Cardiac muscle cell (in vitro differentiated cells and primary cell): Measurements from ENCODE around the gene SLC6A1. TPM values are rescaled to one million over a fixed set of nuclear protein-coding genes. Genes with fewer than 3 reads are reported as not detected.

Source experiments
- DNase-seq, 2 donors: peaks; one replicate each; pipeline versions ENCODE4 v3.0.0 to v3.0.0-alpha.2; 2010 to 2017; ENCODE audit warnings: low read depth in 1 of 2, low spot score in 1 of 2
- H3K27ac ChIP-seq: fragments of 200-600 bp; sonication (generic); 2 replicates; pipeline ENCODE4 v1.5.1; 2016
- H3K27me3 ChIP-seq: fragments of 200-600 bp; sonication (generic); 2 replicates; pipeline ENCODE4 v1.6.0; 2016; ENCODE audit warnings: control low read depth
- H3K36me3 ChIP-seq: fragments of 200-600 bp; sonication (generic); 2 replicates; pipeline ENCODE4 v1.5.1; 2016; ENCODE audit warnings: control low read depth
- H3K4me1 ChIP-seq: fragments of 200-600 bp; sonication (generic); 2 replicates; pipeline ENCODE4 v1.8.1; 2017; ENCODE audit warnings: low read depth, mild to moderate bottlenecking, mixed run types
- H3K4me3 ChIP-seq: fragments of 200-600 bp; sonication (generic); 2 replicates; pipeline ENCODE4 v1.5.1; 2016; ENCODE audit warnings: mild to moderate bottlenecking
- H3K9me3 ChIP-seq: fragments of 200-600 bp; sonication (generic); 2 replicates; pipeline ENCODE4 v1.5.1; 2017; ENCODE audit warnings: low read depth, mild to moderate bottlenecking, control low read depth
- polyA plus RNA-seq: library from polyadenylated mRNA; unstranded; fragments of >200 nt; fragmentation: Nextera tagmentation; extraction: Ambion mirVana; gene quantifications from 2 replicates; pipeline ENCODE4 v1.2.1, GENCODE V29; 2016
- total RNA-seq: library from RNA; depleted of rRNA; stranded (reverse); fragments of >200 nt; gene quantifications from 2 replicates; pipeline ENCODE4 v1.2.3, GENCODE V29; 2016
- TF ChIP-seq, protein P1 (sequence below): IDR thresholded peaks from 2 replicates; pipeline ENCODE4 v1.5.1; 2012; ENCODE audit warnings: low read depth, mild to moderate bottlenecking, low read length

The SLC6A1 gene
- total and polyA plus RNA-seq, 2 experiments from 2014 or later = not detected

DNA sequence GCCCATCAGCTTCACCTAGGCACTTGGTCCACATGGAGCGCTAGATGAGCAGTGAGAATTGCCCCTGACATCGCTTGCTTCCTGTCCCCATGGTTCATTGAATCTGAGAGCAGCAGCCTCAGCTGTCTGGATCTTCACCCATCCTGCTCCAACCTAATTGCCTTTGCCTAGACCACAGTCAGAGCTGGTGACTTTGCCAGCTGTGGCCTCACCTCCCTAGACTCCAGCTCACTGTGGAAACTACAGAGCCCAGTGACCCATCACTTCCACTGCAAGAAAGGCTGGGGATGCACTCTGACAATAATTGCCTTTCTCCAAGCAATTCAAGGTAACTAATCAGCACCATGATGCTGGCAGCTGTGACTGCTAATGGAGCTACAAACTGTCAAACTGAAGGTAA lies 30.6 kb upstream of the SLC6A1 start:
- TF ChIP-seq, protein P1, sequence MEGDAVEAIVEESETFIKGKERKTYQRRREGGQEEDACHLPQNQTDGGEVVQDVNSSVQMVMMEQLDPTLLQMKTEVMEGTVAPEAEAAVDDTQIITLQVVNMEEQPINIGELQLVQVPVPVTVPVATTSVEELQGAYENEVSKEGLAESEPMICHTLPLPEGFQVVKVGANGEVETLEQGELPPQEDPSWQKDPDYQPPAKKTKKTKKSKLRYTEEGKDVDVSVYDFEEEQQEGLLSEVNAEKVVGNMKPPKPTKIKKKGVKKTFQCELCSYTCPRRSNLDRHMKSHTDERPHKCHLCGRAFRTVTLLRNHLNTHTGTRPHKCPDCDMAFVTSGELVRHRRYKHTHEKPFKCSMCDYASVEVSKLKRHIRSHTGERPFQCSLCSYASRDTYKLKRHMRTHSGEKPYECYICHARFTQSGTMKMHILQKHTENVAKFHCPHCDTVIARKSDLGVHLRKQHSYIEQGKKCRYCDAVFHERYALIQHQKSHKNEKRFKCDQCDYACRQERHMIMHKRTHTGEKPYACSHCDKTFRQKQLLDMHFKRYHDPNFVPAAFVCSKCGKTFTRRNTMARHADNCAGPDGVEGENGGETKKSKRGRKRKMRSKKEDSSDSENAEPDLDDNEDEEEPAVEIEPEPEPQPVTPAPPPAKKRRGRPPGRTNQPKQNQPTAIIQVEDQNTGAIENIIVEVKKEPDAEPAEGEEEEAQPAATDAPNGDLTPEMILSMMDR = no peak
- no peak for DNase-seq
- Histone ChIP-seq H3K4me1 (no peaks in the 10 kb centered on the region), H3K27me3 (peaks cover 11% of the 10 kb centered on the region), H3K36me3 (no peaks in the 10 kb centered on the region), H3K4me3 (no peak overlapping the region), H3K27ac (no peak overlapping the region), H3K9me3 (no peaks in the 10 kb centered on the region)

DNA sequence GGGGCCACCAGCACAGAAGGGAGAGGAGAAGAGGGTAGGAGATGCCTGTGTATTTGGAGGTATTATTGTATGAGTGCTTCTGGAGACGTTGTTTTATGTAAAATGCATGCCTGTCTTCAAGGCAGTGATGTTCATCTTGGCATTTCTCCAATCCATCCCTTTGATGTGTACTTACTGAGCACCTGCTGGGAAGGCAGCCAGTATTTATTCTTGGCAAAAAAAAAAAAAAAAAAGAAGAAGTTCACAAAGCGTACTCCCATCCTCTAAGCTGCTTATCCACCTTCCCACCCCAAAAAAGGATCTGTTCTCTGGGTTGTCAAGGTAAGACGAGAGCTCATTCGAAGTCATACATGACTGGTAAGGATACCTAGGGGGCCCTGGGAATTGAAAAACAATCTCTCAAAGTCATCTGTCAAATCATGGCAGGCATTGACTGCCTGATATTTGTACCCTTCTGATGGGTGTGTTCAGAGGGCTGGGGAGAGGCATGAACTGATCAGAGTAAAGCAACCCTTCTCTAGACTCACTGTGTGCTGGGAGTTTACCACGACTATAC lies 30.0 kb upstream of the SLC6A1 start:
- Histone ChIP-seq H3K4me1 (no peaks in the 10 kb centered on the region), H3K27me3 (peaks cover 11% of the 10 kb centered on the region), H3K36me3 (no peaks in the 10 kb centered on the region), H3K9me3 (no peaks in the 10 kb centered on the region), H3K4me3 (no peak overlapping the region), H3K27ac (no peak overlapping the region)
- DNase-seq = no peak
- TF ChIP-seq, protein P1 = no peak

GRCh38 chr3:10964537-10965167 lies 27.9 kb upstream of the SLC6A1 start:
- H3K27ac ChIP-seq = no peak overlapping the region
- H3K36me3 ChIP-seq = no peaks in the 10 kb centered on the region
- H3K4me1 ChIP-seq = no peaks in the 10 kb centered on the region
- peaks cover 12% of the 10 kb centered on the region for H3K27me3 ChIP-seq
- DNase-seq = peak; percentile 34 to 84
- no peak overlapping the region for H3K4me3 ChIP-seq
- TF ChIP-seq, protein P1 = no peak
- no peaks in the 10 kb centered on the region for H3K9me3 ChIP-seq

DNA sequence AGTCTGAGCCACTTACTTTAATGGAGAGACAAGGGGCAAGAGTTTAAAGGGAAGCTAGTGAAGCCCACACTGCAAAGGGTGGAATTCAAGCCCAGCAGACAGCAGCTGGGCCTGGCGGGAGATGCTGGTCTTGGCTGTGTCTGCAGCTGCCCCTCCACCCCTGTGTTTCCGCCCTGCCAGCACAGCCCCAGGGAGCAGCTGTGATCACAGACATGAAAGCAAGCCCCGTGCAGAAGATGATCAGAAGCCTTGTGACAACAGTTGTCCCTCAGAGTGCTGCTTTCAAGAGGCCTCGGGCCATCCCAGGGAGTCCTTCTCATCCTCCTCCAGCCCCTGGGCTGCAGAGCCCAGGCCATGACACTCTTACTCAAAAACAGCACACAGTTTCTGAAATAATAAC lies 24.1 kb upstream of the SLC6A1 start:
- no peaks in the 10 kb centered on the region for H3K36me3 ChIP-seq
- H3K9me3 ChIP-seq = no peaks in the 10 kb centered on the region
- H3K27ac ChIP-seq = no peak overlapping the region
- no peaks in the 10 kb centered on the region for H3K4me1 ChIP-seq
- no peak for DNase-seq
- peaks cover 21% of the 10 kb centered on the region for H3K27me3 ChIP-seq
- TF ChIP-seq, protein P1 = no peak
- H3K4me3 ChIP-seq = no peak overlapping the region

DNA sequence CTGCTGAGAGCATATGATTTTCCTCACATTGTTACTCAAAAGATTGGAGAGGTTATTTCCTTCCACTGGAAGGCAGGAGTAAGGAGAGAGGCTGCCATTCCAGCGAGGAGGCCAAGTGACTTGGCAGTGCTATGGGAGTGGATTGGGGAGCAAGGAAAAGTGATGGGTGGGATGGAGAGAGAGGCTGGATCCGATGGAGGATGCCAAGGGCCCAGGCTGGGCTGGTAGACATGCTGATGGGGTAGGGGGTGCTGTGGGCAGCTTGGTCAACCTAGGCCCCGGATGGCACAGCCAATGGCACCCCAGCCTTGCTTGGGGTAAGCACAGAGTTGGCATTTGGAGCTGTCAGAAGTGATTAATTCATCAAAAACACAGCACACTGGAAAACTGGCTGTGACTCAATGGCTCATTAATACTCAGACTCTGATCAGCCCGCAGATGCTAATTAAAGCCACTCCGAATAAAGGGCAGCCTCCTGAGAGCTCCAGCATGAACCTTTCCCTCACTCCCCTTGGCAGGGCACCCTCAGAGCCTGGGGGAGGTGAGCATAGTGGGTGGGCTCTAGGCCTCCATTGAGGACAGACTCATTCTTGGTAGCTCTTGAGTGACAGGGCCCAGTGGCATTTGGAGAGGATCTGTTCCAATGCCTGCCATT lies 22.1 kb upstream of the SLC6A1 start:
- Histone ChIP-seq H3K27ac (no peak overlapping the region), H3K4me1 (no peaks in the 10 kb centered on the region), H3K9me3 (no peaks in the 10 kb centered on the region), H3K36me3 (no peaks in the 10 kb centered on the region), H3K4me3 (no peak overlapping the region), H3K27me3 (peaks cover 21% of the 10 kb centered on the region)
- TF ChIP-seq, protein P1 = no peak
- no peak for DNase-seq
